SK-N-SH treated with all-trans-retinoic acid at 6 μM for 48 hours (cell line): ENCODE results near the gene OGFOD3.
A peak's percentile ranks its signal among the peaks of the same experiment; 100 is the strongest.
"Not testable (repeated sequence)": the region's sequence is repeated elsewhere in the genome, so short reads cannot be mapped to it uniquely, and the experiment has no call there.

Source experiments
- ATAC-seq: fragments of 200-7000 bp; cut with Tn5 transposase; 3 replicates; pipeline ENCODE4 v1.9.1; 2020; ENCODE audit warnings: mild to moderate bottlenecking, moderate library complexity
- ARNTL ChIP-seq: fragments of 450-650 bp; formaldehyde crosslinking; IDR thresholded peaks from 2 replicates; pipeline ENCODE4 v1.5.0; 2020; ENCODE audit warnings: low read depth, mild to moderate bottlenecking, moderate library complexity, borderline replicate concordance
- BACH2 ChIP-seq: fragments of 250-450 bp; sonication (Bioruptor Pico); IDR thresholded peaks from 2 replicates; pipeline ENCODE4 v1.9.0; 2021; ENCODE audit warnings: mild to moderate bottlenecking, borderline replicate concordance
- CREB5 ChIP-seq: fragments of 250-450 bp; sonication (Bioruptor Pico); IDR thresholded peaks from 2 replicates; pipeline ENCODE4 v1.5.1; 2020; ENCODE audit warnings: low read depth, mild to moderate bottlenecking, moderate library complexity
- CSDC2 ChIP-seq: fragments of 250-450 bp; sonication (Bioruptor Pico); IDR thresholded peaks from 2 replicates; pipeline ENCODE4 v1.5.0; 2020; ENCODE audit warnings: mild to moderate bottlenecking, moderate library complexity
- CSRNP3 ChIP-seq: fragments of 250-450 bp; sonication (Bioruptor Pico); IDR thresholded peaks from 2 replicates; pipeline ENCODE4 v1.5.1; 2021; ENCODE audit warnings: mild to moderate bottlenecking, moderate library complexity
- ESRRG ChIP-seq: fragments of 250-450 bp; sonication (Bioruptor Pico); IDR thresholded peaks from 2 replicates; pipeline ENCODE4 v1.6.1; 2021; ENCODE audit warnings: mild to moderate bottlenecking
- GLIS3 ChIP-seq: fragments of 250-450 bp; sonication (Bioruptor Pico); IDR thresholded peaks from 2 replicates; pipeline ENCODE4 v1.5.0; 2020; ENCODE audit warnings: mild to moderate bottlenecking, moderate library complexity
- ISL1 ChIP-seq: fragments of 250-450 bp; sonication (Bioruptor Pico); IDR thresholded peaks from 2 replicates; pipeline ENCODE4 v2.1.2; 2022; ENCODE audit warnings: mild to moderate bottlenecking, moderate library complexity
- POU6F1 ChIP-seq: fragments of 250-450 bp; sonication (Bioruptor Pico); IDR thresholded peaks from 2 replicates; pipeline ENCODE4 v1.8.0; 2021; ENCODE audit warnings: low read depth, mild to moderate bottlenecking, moderate library complexity, borderline replicate concordance
- PPARA ChIP-seq: fragments of 250-450 bp; sonication (Bioruptor Pico); IDR thresholded peaks from 2 replicates; pipeline ENCODE4 v1.5.0; 2020; ENCODE audit warnings: mild to moderate bottlenecking, borderline replicate concordance
- RARB ChIP-seq: fragments of 250-450 bp; sonication (Bioruptor Pico); IDR thresholded peaks from 2 replicates; pipeline ENCODE4 v1.8.0; 2021; ENCODE audit warnings: mild to moderate bottlenecking, moderate library complexity
- SNAI2 ChIP-seq: fragments of 250-450 bp; sonication (Bioruptor Pico); IDR thresholded peaks from 2 replicates; pipeline ENCODE4 v1.5.0; 2020; ENCODE audit warnings: mild to moderate bottlenecking, moderate library complexity
- TCF4 ChIP-seq: fragments of 250-450 bp; sonication (Bioruptor Pico); IDR thresholded peaks from 2 replicates; pipeline ENCODE4 v1.8.0; 2021; ENCODE audit warnings: mild to moderate bottlenecking, moderate library complexity, borderline replicate concordance
- TOX ChIP-seq: fragments of 250-450 bp; sonication (Bioruptor Pico); IDR thresholded peaks from 2 replicates; pipeline ENCODE4 v1.8.0; 2021; ENCODE audit warnings: mild to moderate bottlenecking, moderate library complexity, borderline replicate concordance
- TSHZ2 ChIP-seq: fragments of 250-450 bp; sonication (Bioruptor Pico); IDR thresholded peaks from 2 replicates; pipeline ENCODE4 v1.5.0; 2020; ENCODE audit warnings: mild to moderate bottlenecking, moderate library complexity
- ZC3H10 ChIP-seq: fragments of 250-450 bp; sonication (Bioruptor Pico); IDR thresholded peaks from 2 replicates; pipeline ENCODE4 v1.5.1; 2021; ENCODE audit warnings: mild to moderate bottlenecking, moderate library complexity
- ZFP3 ChIP-seq: fragments of 250-450 bp; sonication (Bioruptor Pico); IDR thresholded peaks from 2 replicates; pipeline ENCODE4 v1.5.0; 2020; ENCODE audit warnings: mild to moderate bottlenecking, moderate library complexity
- ZNF565 ChIP-seq: fragments of 450-650 bp; formaldehyde crosslinking; conservative IDR thresholded peaks from 2 replicates; pipeline ENCODE4 v1.5.0; 2020; ENCODE audit warnings: low read depth, mild to moderate bottlenecking, moderate library complexity
- ZNF8 ChIP-seq: fragments of 450-650 bp; formaldehyde crosslinking; IDR thresholded peaks from 2 replicates; pipeline ENCODE4 v1.5.0; 2020; ENCODE audit warnings: mild to moderate bottlenecking, moderate library complexity

OGFOD3 gene

GRCh38 chr17:82414548-82415281 lies 3.7 kb downstream of the OGFOD3 start:
- TF ChIP-seq ZFP3 (CRISPR knock-in tag) (peak; percentile 77; the same call in 1 of the 2 replicates), ZNF8 (no peak), ZNF565 (CRISPR knock-in tag) (no peak), ARNTL (CRISPR knock-in tag) (no peak), CSDC2 (CRISPR knock-in tag) (peak; percentile 86; the same call in 1 of the 2 replicates), SNAI2 (CRISPR knock-in tag) (peak; percentile 82; the same call in 1 of the 2 replicates)
- peak; percentile 67 for ATAC-seq

GRCh38 chr17:82412535-82413520 lies 5.6 kb downstream of the OGFOD3 start:
- ATAC-seq, result no peak
- TF ChIP-seq CSRNP3 (CRISPR knock-in tag) (no peak), TCF4 (no peak), PPARA (no peak), TOX (no peak), GLIS3 (no peak), BACH2 (CRISPR knock-in tag) (no peak), ZNF8 (no peak), ESRRG (CRISPR knock-in tag) (no peak), POU6F1 (CRISPR knock-in tag) (no peak), ZNF565 (CRISPR knock-in tag) (no peak), ZC3H10 (CRISPR knock-in tag) (no peak), CREB5 (CRISPR knock-in tag) (no peak), SNAI2 (CRISPR knock-in tag) (no peak), ZFP3 (CRISPR knock-in tag) (no peak)

- ATAC-seq, result not testable (repeated sequence)
Measured at GRCh38 chr17:82412081-82412480, 6.3 kb downstream of the OGFOD3 start.

- ATAC-seq, result no peak
- TF ChIP-seq ARNTL (CRISPR knock-in tag), result no peak
- no peak for TF ChIP-seq TSHZ2 (CRISPR knock-in tag)
- no peak for TF ChIP-seq ISL1 (CRISPR knock-in tag)
- TF ChIP-seq PPARA, result no peak
- no peak for TF ChIP-seq CSRNP3 (CRISPR knock-in tag)
- no peak for TF ChIP-seq ZNF565 (CRISPR knock-in tag)
- no peak for TF ChIP-seq RARB
Measured at GRCh38 chr17:82411396-82412053, 6.9 kb downstream of the OGFOD3 start.
